ENCODE measurements around the gene JOSD2.
A peak's percentile ranks its signal among the peaks of the same experiment; 100 is the strongest.

The JOSD2 gene

DNA sequence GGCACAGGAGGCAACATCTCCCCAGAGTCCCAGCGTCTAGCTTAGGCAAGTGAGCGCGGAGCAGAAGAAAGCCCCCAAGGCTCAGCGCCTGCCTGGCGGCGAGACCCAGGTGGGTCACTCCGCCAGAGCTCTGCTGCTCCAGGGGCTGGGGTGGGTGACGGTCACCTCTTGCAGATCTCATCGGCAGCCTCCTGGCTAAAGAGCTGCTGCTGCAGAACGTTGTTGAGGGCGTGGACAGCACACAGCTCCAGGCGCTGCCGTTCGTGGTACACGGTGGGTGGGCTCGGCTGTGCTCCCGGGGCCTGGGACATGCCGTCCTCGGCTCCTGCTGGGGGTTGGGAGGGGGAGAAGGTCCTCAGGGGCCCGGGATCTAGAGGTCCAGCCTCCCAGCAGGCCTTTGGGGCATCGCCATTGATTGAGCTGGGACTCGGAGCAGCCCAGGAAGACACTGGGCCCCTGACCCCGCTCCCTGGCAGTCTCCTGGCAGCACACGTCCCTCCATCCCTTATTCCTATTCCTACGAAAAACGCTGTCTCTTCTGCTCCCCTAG, 795 bp downstream of the JOSD2 start:
- Histone ChIP-seq H3K4me3 (replicated peaks; ENCODE audit: low read depth, low read length) (peak overlapping the region; percentile 88), H3K36me3 (ENCODE audit: control insufficient read depth, insufficient read depth, low read length) (no peaks in the 10 kb centered on the region; the same call in 1 of the 2 replicates), H3K27me3 (replicated peaks; ENCODE audit: control insufficient read depth, insufficient read depth, low read length) (no peaks in the 10 kb centered on the region)
- no peak for DNase-seq (ENCODE audit: extremely low read depth, insufficient read length)
- TF ChIP-seq, protein P1, sequence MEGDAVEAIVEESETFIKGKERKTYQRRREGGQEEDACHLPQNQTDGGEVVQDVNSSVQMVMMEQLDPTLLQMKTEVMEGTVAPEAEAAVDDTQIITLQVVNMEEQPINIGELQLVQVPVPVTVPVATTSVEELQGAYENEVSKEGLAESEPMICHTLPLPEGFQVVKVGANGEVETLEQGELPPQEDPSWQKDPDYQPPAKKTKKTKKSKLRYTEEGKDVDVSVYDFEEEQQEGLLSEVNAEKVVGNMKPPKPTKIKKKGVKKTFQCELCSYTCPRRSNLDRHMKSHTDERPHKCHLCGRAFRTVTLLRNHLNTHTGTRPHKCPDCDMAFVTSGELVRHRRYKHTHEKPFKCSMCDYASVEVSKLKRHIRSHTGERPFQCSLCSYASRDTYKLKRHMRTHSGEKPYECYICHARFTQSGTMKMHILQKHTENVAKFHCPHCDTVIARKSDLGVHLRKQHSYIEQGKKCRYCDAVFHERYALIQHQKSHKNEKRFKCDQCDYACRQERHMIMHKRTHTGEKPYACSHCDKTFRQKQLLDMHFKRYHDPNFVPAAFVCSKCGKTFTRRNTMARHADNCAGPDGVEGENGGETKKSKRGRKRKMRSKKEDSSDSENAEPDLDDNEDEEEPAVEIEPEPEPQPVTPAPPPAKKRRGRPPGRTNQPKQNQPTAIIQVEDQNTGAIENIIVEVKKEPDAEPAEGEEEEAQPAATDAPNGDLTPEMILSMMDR (IDR thresholded peaks at IDR 0.05; ENCODE audit: insufficient read depth, low read length, poor library complexity, severe bottlenecking): no peak

DNA sequence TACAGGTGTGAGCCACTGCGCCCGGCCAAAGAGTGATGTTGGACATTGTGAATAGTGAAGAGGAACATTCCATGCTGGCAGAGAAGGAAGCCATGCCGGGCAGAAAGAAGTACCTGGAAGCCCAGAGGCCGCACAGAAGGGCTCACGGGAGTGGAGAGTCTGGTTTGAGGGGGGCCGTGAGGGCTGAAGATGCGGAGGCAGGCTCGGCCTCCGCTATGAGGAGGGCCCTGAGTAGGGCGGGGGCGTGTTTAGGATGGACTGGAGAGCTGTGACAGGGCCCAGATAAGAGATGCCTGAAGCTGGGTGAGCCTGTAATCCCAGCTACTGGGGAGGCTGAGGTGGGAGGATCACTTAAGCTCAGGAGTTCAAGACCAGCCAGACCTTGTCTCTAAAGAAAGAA, 1.6 kb downstream of the JOSD2 start:
- no peaks in the 10 kb centered on the region for H3K27me3 ChIP-seq (replicated peaks; ENCODE audit: control insufficient read depth, insufficient read depth, low read length)
- no peak overlapping the region for H3K4me3 ChIP-seq (replicated peaks; ENCODE audit: low read depth, low read length)
- DNase-seq (ENCODE audit: extremely low read depth, insufficient read length): no peak
- TF ChIP-seq, protein P1 (IDR thresholded peaks at IDR 0.05; ENCODE audit: insufficient read depth, low read length, poor library complexity, severe bottlenecking): no peak
- no peaks in the 10 kb centered on the region; the same call in 1 of the 2 replicates for H3K36me3 ChIP-seq (ENCODE audit: control insufficient read depth, insufficient read depth, low read length)

DNA sequence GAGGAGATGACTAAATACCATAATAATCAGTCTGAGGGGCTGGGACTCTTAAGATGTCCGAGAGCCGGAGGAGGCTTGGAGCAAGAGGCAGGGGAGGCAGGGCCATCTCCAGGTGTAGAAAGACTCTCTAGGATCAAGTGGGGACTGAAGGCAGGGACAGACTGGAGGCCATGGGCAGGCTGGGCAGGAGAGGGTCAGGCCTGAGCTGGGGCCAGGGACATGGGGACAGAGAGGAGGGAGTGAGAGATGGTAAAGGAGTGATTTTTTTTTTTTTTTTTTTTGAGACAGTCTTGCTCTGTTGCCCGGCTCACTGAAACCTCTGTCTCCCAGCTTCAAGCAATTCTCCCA, 2.2 kb downstream of the JOSD2 start:
- no peak overlapping the region for H3K4me3 ChIP-seq (replicated peaks; ENCODE audit: low read depth, low read length)
- no peaks in the 10 kb centered on the region for H3K27me3 ChIP-seq (replicated peaks; ENCODE audit: control insufficient read depth, insufficient read depth, low read length)
- no peak for DNase-seq (ENCODE audit: extremely low read depth, insufficient read length)
- TF ChIP-seq, protein P1 (IDR thresholded peaks at IDR 0.05; ENCODE audit: insufficient read depth, low read length, poor library complexity, severe bottlenecking): no peak
- no peaks in the 10 kb centered on the region; the same call in 1 of the 2 replicates for H3K36me3 ChIP-seq (ENCODE audit: control insufficient read depth, insufficient read depth, low read length)

DNA sequence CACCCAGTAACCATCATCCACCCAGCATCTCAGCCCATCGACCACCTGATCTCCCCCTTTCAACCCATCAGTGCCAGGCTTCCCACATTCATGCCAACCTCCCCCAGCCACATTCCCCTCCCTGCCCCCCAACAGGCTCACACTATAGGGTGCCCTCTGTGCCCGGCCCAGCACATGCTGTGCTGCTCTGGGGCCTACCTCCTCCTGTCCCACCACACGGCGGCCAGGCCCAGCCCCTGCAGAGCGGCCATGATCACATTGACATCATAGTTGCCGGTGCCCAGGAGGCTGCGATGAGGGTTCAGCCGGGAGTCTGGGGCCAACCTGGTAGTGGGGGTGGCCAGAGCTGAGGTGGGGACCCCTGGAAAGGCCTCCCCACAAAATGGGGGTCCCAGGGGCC, 3.6 kb downstream of the JOSD2 start:
- H3K27me3 ChIP-seq (replicated peaks; ENCODE audit: control insufficient read depth, insufficient read depth, low read length): no peaks in the 10 kb centered on the region
- H3K36me3 ChIP-seq (ENCODE audit: control insufficient read depth, insufficient read depth, low read length): no peaks in the 10 kb centered on the region; the same call in 1 of the 2 replicates
- TF ChIP-seq, protein P1 (IDR thresholded peaks at IDR 0.05; ENCODE audit: insufficient read depth, low read length, poor library complexity, severe bottlenecking): no peak
- no peak for DNase-seq (ENCODE audit: extremely low read depth, insufficient read length)
- H3K4me3 ChIP-seq (replicated peaks; ENCODE audit: low read depth, low read length): no peak overlapping the region

DNA sequence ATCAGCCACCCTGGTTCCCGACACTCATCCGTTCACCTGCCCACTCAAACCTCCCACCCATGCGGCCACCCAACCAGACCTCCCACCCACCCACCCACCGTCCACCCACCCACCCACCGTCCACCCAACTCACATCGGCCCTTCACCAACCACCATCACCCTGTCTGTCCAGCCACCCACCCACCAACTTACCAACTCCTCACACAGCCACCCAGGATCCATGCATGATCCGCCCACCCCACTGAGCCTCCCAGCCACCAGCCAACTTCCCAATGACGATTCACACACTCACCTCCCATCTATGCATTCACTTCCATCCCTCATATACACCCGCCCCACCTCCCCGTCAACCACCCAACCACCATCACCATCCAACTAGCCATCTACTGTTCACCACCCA, 4.3 kb downstream of the JOSD2 start:
- H3K4me3 ChIP-seq (replicated peaks; ENCODE audit: low read depth, low read length): no peak overlapping the region
- no peaks in the 10 kb centered on the region; the same call in 1 of the 2 replicates for H3K36me3 ChIP-seq (ENCODE audit: control insufficient read depth, insufficient read depth, low read length)
- TF ChIP-seq, protein P1 (IDR thresholded peaks at IDR 0.05; ENCODE audit: insufficient read depth, low read length, poor library complexity, severe bottlenecking): no peak
- H3K27me3 ChIP-seq (replicated peaks; ENCODE audit: control insufficient read depth, insufficient read depth, low read length): no peaks in the 10 kb centered on the region
- no peak for DNase-seq (ENCODE audit: extremely low read depth, insufficient read length)

Measured in GM06990 (cell line).